ENCODE measurements around the gene SCFD2. TPM values are rescaled to one million over a fixed set of nuclear protein-coding genes. Genes with fewer than 3 reads are reported as not detected.

The SCFD2 gene
- total and polyA plus RNA-seq, 2 of the 8 experiments (the other 6 are each of a cell fraction or from before 2014, with no cell fraction given), result 6.2 to 10.2 TPM

DNA sequence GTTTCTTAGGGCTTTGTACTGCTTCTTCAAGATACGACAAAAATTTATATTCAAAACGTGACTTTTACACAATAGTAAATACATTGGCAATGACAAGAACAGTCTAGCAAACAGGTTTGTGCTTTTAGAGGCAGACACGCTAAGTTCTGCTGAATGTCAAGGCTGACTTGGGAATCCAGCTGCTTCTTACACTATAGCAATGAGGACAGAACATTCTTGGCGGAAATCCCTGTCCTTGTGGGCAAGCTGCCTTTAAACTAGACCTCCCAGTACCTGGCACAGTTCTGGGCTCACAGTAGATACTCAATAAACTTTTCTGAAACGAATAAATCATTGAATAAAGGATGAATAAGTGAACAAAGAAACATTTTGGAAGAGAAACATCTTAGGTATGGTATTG lies 355.5 kb downstream of the SCFD2 start:
- Histone ChIP-seq H3K4me2 (ENCODE audit: insufficient read depth in 1 of 2, low read depth in 2 of 2, low read length in 2 of 2) (no peak overlapping the region), H4K91ac (replicated peaks; ENCODE audit: insufficient read length, low read length) (no peak overlapping the region), H4K8ac (ENCODE audit: extremely low read depth, insufficient read depth, low read length) (no peak overlapping the region), H3K18ac (ENCODE audit: extremely low read depth, low read length) (no peak overlapping the region), H2BK5ac (ENCODE audit: low read depth, low read length) (no peak overlapping the region), H3K36me3 (ENCODE audit: control insufficient read depth in 2 of 4, insufficient read depth in 4 of 4, low read length in 3 of 4) (no peaks in the 10 kb centered on the region), H2BK120ac (replicated peaks; ENCODE audit: low read depth, low read length) (no peak overlapping the region), H3K9ac (replicated peaks in 1 of 4; ENCODE audit: extremely low read depth in 1 of 4, low read depth in 3 of 4, low read length in 3 of 4) (no peak overlapping the region), H3K79me1 (ENCODE audit: low read depth, low read length) (no peaks in the 10 kb centered on the region), H3K4ac (replicated peaks; ENCODE audit: insufficient read length, low read depth, low read length) (no peak overlapping the region), H3K14ac (ENCODE audit: insufficient read length) (no peak overlapping the region), H3K56ac (replicated peaks; ENCODE audit: insufficient read length, low read depth, low read length) (no peak overlapping the region), H3K4me1 (replicated peaks in 1 of 4; ENCODE audit: control insufficient read depth in 3 of 4, insufficient read depth in 4 of 4, low read length in 3 of 4) (no peaks in the 10 kb centered on the region; a peak in 1 of 7 replicates), H3K9me3 (ENCODE audit: insufficient read depth in 2 of 2, low read depth in 1 of 2, low read length in 1 of 2) (no peaks in the 10 kb centered on the region), H2BK12ac (ENCODE audit: low read depth, low read length) (no peak overlapping the region), H3K23ac (ENCODE audit: insufficient read length) (no peak overlapping the region), H2AFZ (ENCODE audit: low read length) (no peak overlapping the region), H3K79me2 (ENCODE audit: control insufficient read depth in 1 of 2, insufficient read depth in 2 of 2, low read length in 2 of 2) (no peaks in the 10 kb centered on the region), H2BK15ac (ENCODE audit: low read length) (no peak overlapping the region), H3K27me3 (replicated peaks in 1 of 4; ENCODE audit: control insufficient read depth in 3 of 4, extremely low read depth in 1 of 4, insufficient read depth in 3 of 4, low read length in 3 of 4) (no peaks in the 10 kb centered on the region), H2BK20ac (ENCODE audit: low read length) (no peak overlapping the region), H3K23me2 (ENCODE audit: low read depth, low read length) (no peaks in the 10 kb centered on the region), H3K4me3 (ENCODE audit: extremely low read depth in 1 of 4, insufficient read depth in 2 of 4, low read depth in 3 of 4, low read length in 4 of 4) (no peak overlapping the region), H2AK5ac (ENCODE audit: low read depth, low read length) (no peak overlapping the region), H4K20me1 (replicated peaks in 1 of 2; ENCODE audit: control insufficient read depth in 1 of 2, insufficient read depth in 2 of 2, low read length in 2 of 2) (no peaks in the 10 kb centered on the region), H3K27ac (ENCODE audit: low read depth, low read length) (no peak overlapping the region), H4K5ac (ENCODE audit: insufficient read length, low read depth, low read length) (no peak overlapping the region)
- FAIRE-seq (no peak), DNase-seq (ENCODE audit: low read depth in 1 of 2, low spot score in 2 of 2) (no peak)
- WGBS, 2 experiments (ENCODE audit: extremely low coverage in 1 of 2, insufficient coverage in 1 of 2, insufficient read length in 1 of 2, insufficient replicate concordance in 2 of 2, low coverage in 1 of 2, low lambda C conversion rate in 2 of 2, missing lambda C conversion rate in 1 of 2), result 86% methylated on average over 5 of the region's 5 CpGs; no CpG with 5 or more reads in 1 of the 2 experiments
- ChIA-PET CTCF (ENCODE audit: partially characterized antibody) (interaction anchor here (1.4 kb wide), 1 partner anchor 1224 kb away, joined by 4 read pairs; no protein-coding TSS in a partner anchor), POLR2A (ENCODE audit: partially characterized antibody) (no interaction called here)
- no peak for TF ChIP-seq CHD2 (IDR thresholded peaks at IDR 0.05; ENCODE audit: low read length)
- no peak for TF ChIP-seq EZH2 (IDR thresholded peaks at IDR 0.05; ENCODE audit: low read depth, low read length, severe bottlenecking)
- no peak for TF ChIP-seq EGR1 (IDR thresholded peaks at IDR 0.05; ENCODE audit: borderline replicate concordance, low read depth, low read length)
- no peak for TF ChIP-seq KDM4A (IDR thresholded peaks at IDR 0.05; ENCODE audit: low read depth, low read length, severe bottlenecking)
- TF ChIP-seq, protein P1, sequence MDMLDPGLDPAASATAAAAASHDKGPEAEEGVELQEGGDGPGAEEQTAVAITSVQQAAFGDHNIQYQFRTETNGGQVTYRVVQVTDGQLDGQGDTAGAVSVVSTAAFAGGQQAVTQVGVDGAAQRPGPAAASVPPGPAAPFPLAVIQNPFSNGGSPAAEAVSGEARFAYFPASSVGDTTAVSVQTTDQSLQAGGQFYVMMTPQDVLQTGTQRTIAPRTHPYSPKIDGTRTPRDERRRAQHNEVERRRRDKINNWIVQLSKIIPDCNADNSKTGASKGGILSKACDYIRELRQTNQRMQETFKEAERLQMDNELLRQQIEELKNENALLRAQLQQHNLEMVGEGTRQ (IDR thresholded peaks at IDR 0.05; ENCODE audit: low read length), result no peak
- no peak for TF ChIP-seq RNF2 (IDR thresholded peaks at IDR 0.05; ENCODE audit: borderline replicate concordance, low read depth, low read length, missing control alignments, poor library complexity, severe bottlenecking)
- TF ChIP-seq SUZ12 (IDR thresholded peaks at IDR 0.05; ENCODE audit: low read length), result no peak
- TF ChIP-seq BRCA1 (IDR thresholded peaks at IDR 0.05; ENCODE audit: low read depth, low read length), result no peak
- TF ChIP-seq RFX5 (IDR thresholded peaks at IDR 0.05; ENCODE audit: borderline replicate concordance, low read depth, low read length), result no peak
- no peak for TF ChIP-seq BACH1 (IDR thresholded peaks at IDR 0.05; ENCODE audit: low read length)
- TF ChIP-seq SIN3A (conservative IDR thresholded peaks at IDR 0.05 in 1 of 2, IDR thresholded peaks at IDR 0.05 in 1 of 2; ENCODE audit: low read depth in 1 of 2, low read length in 2 of 2), result no peak
- no peak for TF ChIP-seq KDM5A (IDR thresholded peaks at IDR 0.05; ENCODE audit: low read length)
- TF ChIP-seq HDAC2 (IDR thresholded peaks at IDR 0.05; ENCODE audit: borderline replicate concordance in 1 of 2, low read depth in 2 of 2, low read length in 2 of 2), result no peak

Measured in H1 (cell line).